OCI-LY1 (cell line): ENCODE data around the gene ALDH6A1.

Source experiments
- H2AFZ ChIP-seq: fragments of 200-600 bp; sonication (generic), shearing (Covaris generic); 2 replicates; pipeline ENCODE4 v1.6.0; 2014; ENCODE audit warnings: antibody characterized with exemption, mild to moderate bottlenecking, low read length
- H3F3A ChIP-seq: fragments of 200-600 bp; sonication (generic), shearing (Covaris generic); 2 replicates; pipeline ENCODE4 v1.6.0; 2014; ENCODE audit warnings: mild to moderate bottlenecking, antibody characterized with exemption, low read length, moderate library complexity; ENCODE audit not compliant: insufficient read depth
- H3K27ac ChIP-seq: fragments of 200-600 bp; sonication (generic); 2 replicates; pipeline ENCODE4 v1.5.1; 2014; ENCODE audit warnings: low read length, mixed run types, mild to moderate bottlenecking, low read depth; ENCODE audit not compliant: poor library complexity, severe bottlenecking
- H3K27me3 ChIP-seq: fragments of 200-600 bp; sonication (generic); 2 replicates; pipeline ENCODE4 v1.6.0; 2014; ENCODE audit warnings: antibody characterized with exemption, mild to moderate bottlenecking, low read length, moderate library complexity; ENCODE audit not compliant: insufficient read depth
- H3K36me3 ChIP-seq: fragments of 200-600 bp; sonication (generic); 2 replicates; pipeline ENCODE4 v1.6.1; 2014; ENCODE audit warnings: mild to moderate bottlenecking, antibody characterized with exemption, low read length, moderate library complexity, mixed read lengths; ENCODE audit not compliant: insufficient read depth
- H3K4me1 ChIP-seq: fragments of 200-600 bp; sonication (generic); 2 replicates; pipeline ENCODE4 v1.5.1; 2014; ENCODE audit warnings: mild to moderate bottlenecking, low read length, moderate library complexity; ENCODE audit not compliant: insufficient read depth, severe bottlenecking
- H3K4me2 ChIP-seq: fragments of 200-600 bp; sonication (generic), shearing (Covaris generic); 2 replicates; pipeline ENCODE4 v1.6.1; 2014; ENCODE audit warnings: low read length
- H3K4me3 ChIP-seq: fragments of 200-600 bp; sonication (generic); 2 replicates; pipeline ENCODE4 v1.5.1; 2014; ENCODE audit warnings: low read length, low read depth, mild to moderate bottlenecking, mixed read lengths; ENCODE audit not compliant: poor library complexity, severe bottlenecking
- H3K79me2 ChIP-seq: fragments of 200-600 bp; shearing (Covaris generic); 2 replicates; pipeline ENCODE4 v1.6.1; 2016; ENCODE audit warnings: mixed run types, low read length, mixed read lengths; ENCODE audit not compliant: insufficient read depth
- H3K9ac ChIP-seq: fragments of 200-600 bp; sonication (generic), shearing (Covaris generic); 2 replicates; pipeline ENCODE4 v1.6.1; 2014; ENCODE audit warnings: mild to moderate bottlenecking, low read length, mixed read lengths
- H3K9me2 ChIP-seq: fragments of 200-600 bp; sonication (generic), shearing (Covaris generic); 2 replicates; pipeline ENCODE4 v1.6.1; 2014; ENCODE audit warnings: low read depth, mild to moderate bottlenecking, low read length, mixed read lengths
- H3K9me3 ChIP-seq: fragments of 200-600 bp; shearing (Covaris generic); 2 replicates; pipeline ENCODE4 v1.6.1; 2014; ENCODE audit warnings: low read length, mixed read lengths
- H4K20me1 ChIP-seq: fragments of 200-600 bp; sonication (generic), shearing (Covaris generic); 2 replicates; pipeline ENCODE4 v1.6.0; 2016; ENCODE audit warnings: mild to moderate bottlenecking, low read length; ENCODE audit not compliant: insufficient read depth
- EZH2 ChIP-seq: fragments of 200-600 bp; sonication (generic), shearing (Covaris generic); IDR thresholded peaks from 2 replicates; pipeline ENCODE4 v1.8.0; 2017; ENCODE audit warnings: borderline replicate concordance, mixed run types, mild to moderate bottlenecking, antibody characterized with exemption, low read length, moderate library complexity, mixed read lengths
- TF ChIP-seq, protein P1 (sequence below): fragments of 200-600 bp; sonication (generic), shearing (Covaris generic); IDR thresholded peaks from 2 replicates; pipeline ENCODE4 v1.5.1; 2017; ENCODE audit warnings: mild to moderate bottlenecking, antibody characterized with exemption, low read length, moderate library complexity, mixed read lengths

ALDH6A1 gene

DNA sequence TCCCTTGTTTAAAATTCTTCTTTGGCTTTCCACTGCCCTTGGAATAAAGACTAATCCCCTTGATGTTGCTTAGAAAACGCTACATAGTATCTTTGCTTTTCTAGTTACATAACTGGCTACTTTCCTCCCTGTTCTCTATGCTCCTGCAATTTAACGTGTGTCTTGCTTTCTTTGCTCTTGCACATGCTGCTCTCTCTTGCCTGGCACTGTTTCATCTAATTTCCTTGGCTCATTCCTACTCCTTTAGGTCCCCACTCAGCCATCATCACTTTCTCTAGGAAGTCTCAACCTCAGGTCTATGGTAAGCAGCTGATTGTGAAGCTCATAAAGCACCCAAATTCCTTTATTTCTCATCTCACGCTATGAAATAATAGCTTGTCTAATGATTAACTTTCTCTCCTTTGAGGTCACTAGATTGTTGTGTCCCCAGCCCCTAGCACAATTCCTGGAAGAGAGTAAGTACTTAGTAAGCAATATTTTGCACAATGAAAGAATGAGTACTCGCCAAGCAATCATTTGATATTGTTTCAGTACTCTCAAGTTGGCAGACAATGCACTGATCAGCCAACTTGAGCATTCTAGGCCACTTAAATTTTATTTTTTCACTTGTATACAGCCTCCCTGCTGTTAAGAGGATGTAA is 3.3 kb downstream of the ALDH6A1 start:
- Histone ChIP-seq H3K9ac (no peak overlapping the region), H3K4me1 (peaks cover 20% of the 10 kb centered on the region), H4K20me1 (no peaks in the 10 kb centered on the region), H3K36me3 (no peaks in the 10 kb centered on the region), H3K4me2 (no peak overlapping the region), H3K27ac (no peak overlapping the region), H3K27me3 (no peaks in the 10 kb centered on the region), H3F3A (no peaks in the 10 kb centered on the region), H3K9me2 (no peaks in the 10 kb centered on the region), H3K9me3 (no peaks in the 10 kb centered on the region), H3K4me3 (no peak overlapping the region), H3K79me2 (peaks cover 8% of the 10 kb centered on the region; the same call in 1 of the 2 replicates), H2AFZ (no peak overlapping the region)
- TF ChIP-seq EZH2: no peak
- TF ChIP-seq, protein P1, sequence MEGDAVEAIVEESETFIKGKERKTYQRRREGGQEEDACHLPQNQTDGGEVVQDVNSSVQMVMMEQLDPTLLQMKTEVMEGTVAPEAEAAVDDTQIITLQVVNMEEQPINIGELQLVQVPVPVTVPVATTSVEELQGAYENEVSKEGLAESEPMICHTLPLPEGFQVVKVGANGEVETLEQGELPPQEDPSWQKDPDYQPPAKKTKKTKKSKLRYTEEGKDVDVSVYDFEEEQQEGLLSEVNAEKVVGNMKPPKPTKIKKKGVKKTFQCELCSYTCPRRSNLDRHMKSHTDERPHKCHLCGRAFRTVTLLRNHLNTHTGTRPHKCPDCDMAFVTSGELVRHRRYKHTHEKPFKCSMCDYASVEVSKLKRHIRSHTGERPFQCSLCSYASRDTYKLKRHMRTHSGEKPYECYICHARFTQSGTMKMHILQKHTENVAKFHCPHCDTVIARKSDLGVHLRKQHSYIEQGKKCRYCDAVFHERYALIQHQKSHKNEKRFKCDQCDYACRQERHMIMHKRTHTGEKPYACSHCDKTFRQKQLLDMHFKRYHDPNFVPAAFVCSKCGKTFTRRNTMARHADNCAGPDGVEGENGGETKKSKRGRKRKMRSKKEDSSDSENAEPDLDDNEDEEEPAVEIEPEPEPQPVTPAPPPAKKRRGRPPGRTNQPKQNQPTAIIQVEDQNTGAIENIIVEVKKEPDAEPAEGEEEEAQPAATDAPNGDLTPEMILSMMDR: no peak

DNA sequence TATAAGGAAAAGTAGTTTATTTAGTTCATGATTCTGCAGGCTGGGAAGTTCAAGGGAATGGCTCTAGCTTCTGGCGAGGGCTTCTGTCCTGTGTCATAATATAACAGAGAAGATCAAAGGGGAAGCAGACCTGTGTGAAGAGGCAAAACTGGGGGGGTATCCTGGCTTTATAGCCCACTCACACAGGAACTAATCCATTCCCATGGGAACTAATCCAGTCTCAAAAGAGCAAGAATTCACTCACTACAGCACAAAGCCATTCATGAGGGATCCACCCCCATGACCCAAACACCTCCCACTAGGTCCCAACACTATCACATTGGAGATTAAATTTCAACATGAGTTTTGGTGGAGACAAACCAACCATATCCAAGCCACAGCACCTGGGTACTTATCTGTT is 6.9 kb downstream of the ALDH6A1 start:
- Histone ChIP-seq H3K9ac (no peak overlapping the region), H3K9me2 (no peaks in the 10 kb centered on the region)
- TF ChIP-seq, protein P1: no peak
- TF ChIP-seq EZH2: no peak

DNA sequence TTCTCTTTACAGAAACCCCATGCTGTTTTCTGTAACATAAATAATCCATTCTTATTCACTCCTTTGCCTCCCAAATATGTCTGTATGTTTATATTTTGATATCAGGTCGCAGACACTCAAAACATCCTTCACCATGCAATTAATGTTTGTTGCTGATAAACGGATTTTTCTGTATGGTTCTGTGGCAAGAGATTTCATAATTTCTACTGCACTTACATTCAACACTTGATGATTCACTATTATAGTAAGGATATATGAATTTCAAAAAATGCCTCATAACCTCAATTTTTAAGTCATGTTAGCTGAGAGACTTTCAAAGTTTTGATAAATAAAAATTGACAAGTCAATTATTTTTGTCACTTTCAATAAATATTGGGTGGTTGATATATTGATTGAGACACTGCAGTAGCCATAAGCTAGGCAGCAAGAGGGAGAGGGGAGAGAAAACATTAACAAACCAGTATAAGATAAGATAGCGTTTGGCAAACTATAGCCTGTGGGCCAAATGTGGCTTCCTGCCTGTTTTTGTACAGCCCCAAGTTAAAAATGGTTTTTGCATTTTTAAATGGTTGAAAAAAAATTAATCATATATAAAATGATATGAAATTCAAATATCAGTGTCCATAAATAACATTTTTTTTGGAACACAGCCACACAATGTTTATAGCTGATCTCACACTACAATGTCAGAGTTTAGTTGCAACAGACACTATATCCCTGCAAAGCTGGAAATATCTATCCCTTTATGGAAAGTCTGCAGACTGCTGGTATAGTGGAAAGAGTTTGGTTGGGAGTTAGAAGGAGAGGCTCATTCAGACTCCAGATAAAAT is 18.3 kb downstream of the ALDH6A1 start:
- no peaks in the 10 kb centered on the region for H3K79me2 ChIP-seq
- H3K9me2 ChIP-seq: no peaks in the 10 kb centered on the region
- no peak overlapping the region for H3K4me2 ChIP-seq
- no peak overlapping the region for H3K4me3 ChIP-seq
- no peaks in the 10 kb centered on the region for H3K27me3 ChIP-seq
- no peak overlapping the region for H2AFZ ChIP-seq
- no peaks in the 10 kb centered on the region for H3K4me1 ChIP-seq
- H3F3A ChIP-seq: no peaks in the 10 kb centered on the region
- no peak overlapping the region for H3K9ac ChIP-seq
- H4K20me1 ChIP-seq: no peaks in the 10 kb centered on the region
- TF ChIP-seq, protein P1: no peak
- TF ChIP-seq EZH2: no peak
- H3K36me3 ChIP-seq: no peaks in the 10 kb centered on the region
- no peak overlapping the region for H3K27ac ChIP-seq
- H3K9me3 ChIP-seq: no peaks in the 10 kb centered on the region

More for the DNA sequence above, 6.9 kb downstream of the ALDH6A1 start:
- H3K4me1 ChIP-seq: no peaks in the 10 kb centered on the region
- H4K20me1 ChIP-seq: no peaks in the 10 kb centered on the region
- no peaks in the 10 kb centered on the region for H3K79me2 ChIP-seq
- H3K27ac ChIP-seq: no peak overlapping the region
- no peaks in the 10 kb centered on the region for H3K36me3 ChIP-seq
- no peaks in the 10 kb centered on the region for H3K27me3 ChIP-seq
- H3F3A ChIP-seq: no peaks in the 10 kb centered on the region
- no peak overlapping the region for H3K4me2 ChIP-seq
- H2AFZ ChIP-seq: no peak overlapping the region
- no peaks in the 10 kb centered on the region for H3K9me3 ChIP-seq
- no peak overlapping the region for H3K4me3 ChIP-seq
